ENCODE results near the gene PRKCQ.
A peak's percentile ranks its signal among the peaks of the same experiment; 100 is the strongest.
"Not testable (repeated sequence)": the region's sequence is repeated elsewhere in the genome, so short reads cannot be mapped to it uniquely, and the experiment has no call there.

The PRKCQ gene

GRCh38 chr10:6593241-6593671 lies 13.2 kb upstream of the PRKCQ start:
- no peak for DNase-seq (ENCODE audit: low spot score)

- DNase-seq (ENCODE audit: low spot score), result no peak
These were observed 12.0 kb upstream of the PRKCQ start for GRCh38 chr10:6592080-6592479.

- DNase-seq (ENCODE audit: low spot score), result no peak
These were observed 11.6 kb upstream of the PRKCQ start for GRCh38 chr10:6591668-6592067.

- DNase-seq (ENCODE audit: low spot score), result no peak
These were observed 10.0 kb upstream of the PRKCQ start for GRCh38 chr10:6590100-6590499.

GRCh38 chr10:6589287-6590094 lies 9.4 kb upstream of the PRKCQ start:
- no peak for DNase-seq (ENCODE audit: low spot score)

GRCh38 chr10:6588845-6589244 lies 8.8 kb upstream of the PRKCQ start:
- DNase-seq (ENCODE audit: low spot score), result no peak

- DNase-seq (ENCODE audit: low spot score), result no peak
These were observed 8.0 kb upstream of the PRKCQ start for GRCh38 chr10:6588082-6588481.

- DNase-seq (ENCODE audit: low spot score), result no peak
These were observed 6.4 kb upstream of the PRKCQ start for GRCh38 chr10:6586501-6586900.

GRCh38 chr10:6583447-6583846 lies 3.4 kb upstream of the PRKCQ start:
- no peak for DNase-seq (ENCODE audit: low spot score)

GRCh38 chr10:6582913-6583312 lies 2.8 kb upstream of the PRKCQ start:
- DNase-seq (ENCODE audit: low spot score), result not testable (repeated sequence)

GRCh38 chr10:6582298-6582697 lies 2.2 kb upstream of the PRKCQ start:
- no peak for DNase-seq (ENCODE audit: low spot score)

- DNase-seq (ENCODE audit: low spot score), result no peak
These were observed 1.7 kb upstream of the PRKCQ start for GRCh38 chr10:6581778-6582228.

- DNase-seq (ENCODE audit: low spot score), result not testable (repeated sequence)
These were observed 1.1 kb upstream of the PRKCQ start for GRCh38 chr10:6581223-6581622.

- DNase-seq (ENCODE audit: low spot score), result peak; percentile 88
These were observed 378 bp upstream of the PRKCQ start for GRCh38 chr10:6580279-6581029.

- DNase-seq (ENCODE audit: low spot score), result no peak
These were observed 733 bp downstream of the PRKCQ start for GRCh38 chr10:6579183-6579903.

- no peak for DNase-seq (ENCODE audit: low spot score)
These were observed 1.3 kb downstream of the PRKCQ start for GRCh38 chr10:6578795-6579182.

GRCh38 chr10:6578251-6578771 lies 1.8 kb downstream of the PRKCQ start:
- no peak for DNase-seq (ENCODE audit: low spot score)

- DNase-seq (ENCODE audit: low spot score), result no peak
These were observed 3.8 kb downstream of the PRKCQ start for GRCh38 chr10:6576326-6576725.

GRCh38 chr10:6574664-6575176 lies 5.4 kb downstream of the PRKCQ start:
- DNase-seq (ENCODE audit: low spot score), result no peak

GRCh38 chr10:6570893-6571292 lies 9.2 kb downstream of the PRKCQ start:
- DNase-seq (ENCODE audit: low spot score), result no peak

- DNase-seq (ENCODE audit: low spot score), result no peak
These were observed 10.8 kb downstream of the PRKCQ start for GRCh38 chr10:6569259-6569658.

- DNase-seq (ENCODE audit: low spot score), result no peak
These were observed 12.2 kb downstream of the PRKCQ start for GRCh38 chr10:6567884-6568283.
